OCI-LY7 (cell line): ENCODE data around the gene SSTR5. TPM values are rescaled to one million over a fixed set of nuclear protein-coding genes. Genes with fewer than 3 reads are reported as not detected.
A peak's percentile ranks its signal among the peaks of the same experiment; 100 is the strongest.

Source experiments
- BruUV-seq: library from RNA; stranded (reverse); fragments of 400-500 nt; replicated peaks from 2 replicates; lab custom pipeline; 2021; lab: Mats Ljungman, UMichigan
- CTCF ChIA-PET: fragments of 300-600 bp; sonication (Branson Sonifier 250); formaldehyde crosslinking; loops from one replicate; lab custom pipeline; 2022; ENCODE audit warnings: antibody characterized with exemption; ENCODE audit not compliant: unreplicated experiment; lab: Charles Lee
- POLR2A ChIA-PET: fragments of 300-600 bp; sonication (Branson Sonifier 250); formaldehyde crosslinking; loops from one replicate; lab custom pipeline; 2022; ENCODE audit warnings: antibody characterized with exemption; lab: Charles Lee
- DNase-seq: peaks from one replicate; pipeline ENCODE4 v3.0.0-alpha.2; 2015; ENCODE audit warnings: low spot score
- H2AFZ ChIP-seq: fragments of 200-600 bp; sonication (generic), shearing (Covaris generic); 2 replicates; pipeline ENCODE4 v1.6.1; 2014; ENCODE audit warnings: mild to moderate bottlenecking, antibody characterized with exemption, low read length, moderate library complexity
- H3K27ac ChIP-seq: fragments of 200-600 bp; sonication (generic); 2 replicates; pipeline ENCODE4 v1.5.1; 2014; ENCODE audit warnings: mixed run types, low read depth, mild to moderate bottlenecking, moderate library complexity, low read length, inconsistent platforms; ENCODE audit not compliant: poor library complexity, severe bottlenecking
- H3K36me3 ChIP-seq: fragments of 200-600 bp; sonication (generic); 2 replicates; pipeline ENCODE4 v1.6.1; 2014; ENCODE audit warnings: mild to moderate bottlenecking, antibody characterized with exemption, low read length, moderate library complexity, mixed read lengths; ENCODE audit not compliant: insufficient read depth
- H3K4me1 ChIP-seq: fragments of 200-600 bp; sonication (generic); 2 replicates; pipeline ENCODE4 v1.5.1; 2014; ENCODE audit warnings: mild to moderate bottlenecking, low read length; ENCODE audit not compliant: insufficient read depth, poor library complexity, severe bottlenecking
- H3K4me2 ChIP-seq: fragments of 200-600 bp; sonication (generic); 2 replicates; pipeline ENCODE4 v1.6.1; 2014; ENCODE audit warnings: mild to moderate bottlenecking, low read length
- H3K4me3 ChIP-seq: fragments of 200-600 bp; sonication (generic); 2 replicates; pipeline ENCODE4 v1.5.1; 2014; ENCODE audit warnings: mild to moderate bottlenecking, low read depth, low read length; ENCODE audit not compliant: poor library complexity, severe bottlenecking
- H3K79me2 ChIP-seq: fragments of 200-600 bp; sonication (generic); 2 replicates; pipeline ENCODE4 v1.6.1; 2016; ENCODE audit warnings: low read depth, mild to moderate bottlenecking, low read length, moderate library complexity, mixed read lengths; ENCODE audit not compliant: insufficient read depth
- H3K9me2 ChIP-seq: fragments of 200-600 bp; sonication (generic); 2 replicates; pipeline ENCODE4 v1.6.1; 2016; ENCODE audit warnings: mild to moderate bottlenecking, low read length, mixed read lengths; ENCODE audit not compliant: insufficient read depth
- H3K9me3 ChIP-seq: fragments of 200-600 bp; sonication (generic); 2 replicates; pipeline ENCODE4 v1.6.1; 2014; ENCODE audit warnings: mild to moderate bottlenecking, mixed run types, low read length, mixed read lengths
- H4K20me1 ChIP-seq: fragments of 200-600 bp; sonication (generic); 2 replicates; pipeline ENCODE4 v1.6.1; 2014; ENCODE audit warnings: mild to moderate bottlenecking, antibody characterized with exemption, low read length, moderate library complexity, mixed read lengths; ENCODE audit not compliant: insufficient read depth
- EZH2phosphoT487 ChIP-seq: fragments of 200-600 bp; sonication (generic); IDR thresholded peaks from 2 replicates; pipeline ENCODE4 v1.6.1; 2018; ENCODE audit warnings: low read depth, borderline replicate concordance, mild to moderate bottlenecking, mixed run types, antibody characterized with exemption, low read length, moderate library complexity, mixed read lengths
- intact Hi-C: fragments of 100-400 bp; cut with micrococcal nuclease; formaldehyde crosslinking; loops from one replicate; pipeline ENCODE4 v1.10.0; 2022; ENCODE audit not compliant: unreplicated experiment
- total RNA-seq, 2 experiments: library from RNA; depleted of rRNA in 1 of 2; stranded (reverse); fragments of >200 nt in 1 of 2; shearing (Covaris generic) in 1 of 2; gene quantifications; 2 replicates each; pipeline ENCODE4 v1.2.3, GENCODE V29; 2014 to 2022
- TF ChIP-seq, protein P1 (sequence below): fragments of 200-600 bp; sonication (generic); conservative IDR thresholded peaks from 2 replicates; pipeline ENCODE4 v1.5.1; 2014; ENCODE audit warnings: mild to moderate bottlenecking, antibody characterized with exemption, low read length, moderate library complexity, mixed read lengths

The SSTR5 gene
- total RNA-seq, 2 experiments from 2014 or later: not detected

DNA sequence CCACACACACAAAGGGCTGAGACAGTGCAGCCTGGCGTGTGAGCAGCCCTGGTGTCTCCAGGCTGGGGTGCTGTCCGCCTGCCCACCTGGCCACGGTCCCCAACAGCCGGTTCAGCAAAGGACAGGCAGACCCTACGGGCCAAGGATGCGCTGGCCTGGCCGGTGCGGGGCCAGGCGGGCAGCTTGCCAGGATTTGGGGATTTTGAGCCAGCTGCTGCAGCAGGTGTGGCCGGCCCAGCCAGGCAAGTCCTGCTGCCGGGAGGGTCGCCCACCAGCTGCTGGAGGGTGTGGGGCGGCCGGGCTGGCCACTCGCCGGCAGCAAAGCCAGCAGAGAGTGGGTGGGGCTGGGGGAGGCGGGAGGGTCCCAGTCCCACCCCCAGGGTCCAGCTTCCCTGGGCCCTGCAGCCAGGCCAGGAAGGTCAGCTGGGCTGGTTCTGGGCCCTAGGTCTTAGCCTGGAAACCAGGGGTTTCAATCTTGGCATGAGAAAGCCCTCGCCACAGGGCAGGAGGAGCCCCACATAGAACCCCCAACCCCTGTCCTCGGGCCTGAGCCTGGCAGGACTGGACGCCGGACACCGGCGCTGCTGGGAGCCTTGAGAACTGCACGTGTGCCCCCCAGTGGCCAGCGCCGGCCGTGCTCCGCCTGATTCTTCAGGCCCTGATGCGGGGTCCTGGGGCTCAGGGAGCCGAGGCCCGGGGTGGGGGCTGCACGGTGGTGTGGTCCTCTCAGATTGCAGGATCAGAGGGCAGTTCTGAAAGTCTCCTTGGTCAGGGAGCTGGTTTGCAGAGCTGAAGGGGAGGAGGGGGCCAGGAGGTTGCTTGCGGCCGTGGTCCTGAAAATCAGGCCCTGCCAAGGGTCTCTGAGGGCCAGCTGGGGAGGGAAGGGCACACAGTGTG, 17.6 kb upstream of the SSTR5 start:
- ChIA-PET CTCF (no interaction called here), POLR2A (no interaction called here)
- BruUV-seq: no TSS peak
- Histone ChIP-seq H2AFZ (no peak overlapping the region), H3K4me3 (no peak overlapping the region), H3K9me2 (no peaks in the 10 kb centered on the region), H3K27ac (no peak overlapping the region), H3K4me1 (no peaks in the 10 kb centered on the region), H3K4me2 (no peak overlapping the region), H3K9me3 (no peaks in the 10 kb centered on the region), H3K79me2 (no peaks in the 10 kb centered on the region), H3K36me3 (no peaks in the 10 kb centered on the region), H4K20me1 (no peaks in the 10 kb centered on the region)
- DNase-seq: peak; percentile 7
- TF ChIP-seq EZH2phosphoT487: no peak
- TF ChIP-seq, protein P1, sequence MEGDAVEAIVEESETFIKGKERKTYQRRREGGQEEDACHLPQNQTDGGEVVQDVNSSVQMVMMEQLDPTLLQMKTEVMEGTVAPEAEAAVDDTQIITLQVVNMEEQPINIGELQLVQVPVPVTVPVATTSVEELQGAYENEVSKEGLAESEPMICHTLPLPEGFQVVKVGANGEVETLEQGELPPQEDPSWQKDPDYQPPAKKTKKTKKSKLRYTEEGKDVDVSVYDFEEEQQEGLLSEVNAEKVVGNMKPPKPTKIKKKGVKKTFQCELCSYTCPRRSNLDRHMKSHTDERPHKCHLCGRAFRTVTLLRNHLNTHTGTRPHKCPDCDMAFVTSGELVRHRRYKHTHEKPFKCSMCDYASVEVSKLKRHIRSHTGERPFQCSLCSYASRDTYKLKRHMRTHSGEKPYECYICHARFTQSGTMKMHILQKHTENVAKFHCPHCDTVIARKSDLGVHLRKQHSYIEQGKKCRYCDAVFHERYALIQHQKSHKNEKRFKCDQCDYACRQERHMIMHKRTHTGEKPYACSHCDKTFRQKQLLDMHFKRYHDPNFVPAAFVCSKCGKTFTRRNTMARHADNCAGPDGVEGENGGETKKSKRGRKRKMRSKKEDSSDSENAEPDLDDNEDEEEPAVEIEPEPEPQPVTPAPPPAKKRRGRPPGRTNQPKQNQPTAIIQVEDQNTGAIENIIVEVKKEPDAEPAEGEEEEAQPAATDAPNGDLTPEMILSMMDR: peak; percentile 62
- intact Hi-C loops: loop anchor here (2.0 kb wide), 1 partner anchor 242 kb away; no protein-coding TSS in a partner anchor

DNA sequence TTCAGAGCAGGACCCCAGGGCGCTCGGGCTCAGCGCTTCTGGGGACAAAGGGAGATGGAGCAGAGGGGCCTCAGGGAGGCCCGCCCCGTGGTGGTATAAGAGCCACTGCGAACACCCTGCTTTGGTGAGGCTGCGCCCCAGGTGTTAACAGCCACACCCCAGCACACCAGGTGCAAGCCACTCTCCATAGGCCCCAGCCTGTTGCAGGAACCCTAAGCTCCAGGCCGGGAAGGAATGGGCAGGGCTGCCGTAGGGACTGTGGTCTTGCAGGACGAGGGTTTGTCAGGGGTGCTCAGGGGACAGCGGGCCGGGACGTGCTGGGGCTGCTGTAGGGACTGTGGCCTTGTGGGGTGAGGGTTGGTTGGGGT, 17.0 kb upstream of the SSTR5 start:
- no peak for DNase-seq
- POLR2A ChIA-PET: no interaction called here
- intact Hi-C loops: loop anchor here (2.0 kb wide), 1 partner anchor 243 kb away; no protein-coding TSS in a partner anchor
- no peaks in the 10 kb centered on the region for H3K9me2 ChIP-seq
- CTCF ChIA-PET: no interaction called here
- H2AFZ ChIP-seq: no peak overlapping the region
- TF ChIP-seq EZH2phosphoT487: no peak
- TF ChIP-seq, protein P1: no peak
- no peak overlapping the region for H3K4me2 ChIP-seq
- no peak overlapping the region for H3K27ac ChIP-seq
- no peaks in the 10 kb centered on the region for H4K20me1 ChIP-seq
- no peaks in the 10 kb centered on the region for H3K36me3 ChIP-seq
- H3K9me3 ChIP-seq: no peaks in the 10 kb centered on the region
- no peaks in the 10 kb centered on the region for H3K79me2 ChIP-seq
- no peak overlapping the region for H3K4me3 ChIP-seq
- no TSS peak for BruUV-seq
- H3K4me1 ChIP-seq: no peaks in the 10 kb centered on the region

DNA sequence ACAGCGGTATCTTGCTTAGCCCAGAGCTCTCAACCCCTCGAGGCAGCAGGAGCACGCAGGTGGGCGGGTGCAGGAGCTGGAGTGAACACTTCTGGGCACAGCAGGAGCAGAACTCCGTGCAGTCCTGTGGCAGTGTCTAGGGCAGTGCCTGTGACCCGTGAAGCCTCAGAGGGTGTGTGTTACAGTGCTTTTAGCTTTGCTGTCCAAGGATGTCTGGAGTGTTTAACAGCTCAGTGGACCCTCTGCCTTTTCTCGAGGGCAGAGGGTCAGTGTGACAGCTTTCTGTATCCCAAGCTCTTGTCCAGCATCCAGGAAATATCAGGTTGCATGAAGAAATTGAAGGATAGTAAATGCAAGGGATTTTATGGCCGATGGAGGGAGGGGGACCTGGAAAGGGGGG, 16.4 kb upstream of the SSTR5 start:
- no peak for TF ChIP-seq EZH2phosphoT487
- TF ChIP-seq, protein P1: no peak
- CTCF ChIA-PET: no interaction called here
- Histone ChIP-seq H3K27ac (no peak overlapping the region), H3K79me2 (no peaks in the 10 kb centered on the region), H3K4me3 (no peak overlapping the region), H3K36me3 (no peaks in the 10 kb centered on the region), H3K9me3 (no peaks in the 10 kb centered on the region), H3K4me1 (no peaks in the 10 kb centered on the region), H4K20me1 (no peaks in the 10 kb centered on the region), H2AFZ (no peak overlapping the region), H3K4me2 (no peak overlapping the region), H3K9me2 (no peaks in the 10 kb centered on the region)
- POLR2A ChIA-PET: no interaction called here
- intact Hi-C loops: no loop called here
- BruUV-seq: no TSS peak
- DNase-seq: no peak
